HG03066 (cell line): ENCODE results near the gene CYFIP2.
"Not testable (repeated sequence)": the region's sequence is repeated elsewhere in the genome, so short reads cannot be mapped to it uniquely, and the experiment has no call there.

Experiments used
- ATAC-seq: cut with Tn5 transposase; IDR thresholded peaks from one replicate; pipeline ENCODE4 v1.9.1; 2021; ENCODE audit warnings: low read depth; ENCODE audit not compliant: unreplicated experiment

Gene CYFIP2

DNA sequence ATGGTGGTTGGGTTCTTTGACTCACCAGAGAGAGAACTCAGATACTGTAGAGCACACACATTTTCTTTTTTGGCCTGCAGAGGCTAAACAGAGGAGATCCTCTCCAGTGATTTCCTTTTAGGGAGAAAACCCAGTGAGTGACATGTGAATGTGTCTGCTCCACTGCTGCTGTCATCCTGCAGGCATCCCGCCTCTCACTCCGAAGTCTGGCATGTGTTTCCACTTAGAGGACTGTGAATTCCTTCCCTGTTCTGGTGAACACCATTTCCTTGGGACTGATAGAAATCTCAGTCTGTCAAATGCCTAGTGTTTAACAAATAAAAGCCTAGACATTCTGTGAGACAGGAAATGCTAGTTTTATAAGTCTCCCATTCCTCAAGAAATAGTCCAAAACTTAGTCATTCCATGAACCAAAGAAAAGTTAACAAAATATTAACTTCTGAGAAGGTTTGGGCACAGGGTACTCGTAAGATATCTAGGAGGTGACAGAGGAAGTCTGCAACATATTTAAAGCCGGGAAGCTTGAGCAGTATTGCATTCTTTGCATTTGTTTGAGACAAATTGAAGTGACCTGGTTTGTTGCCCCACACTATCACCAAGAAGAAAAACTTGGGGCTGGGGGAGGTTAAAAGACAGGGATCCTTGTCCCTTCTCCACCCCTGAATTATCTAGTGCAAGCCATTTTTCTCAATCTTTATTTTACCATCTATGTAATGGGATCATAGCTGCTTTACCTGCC, 119.2 kb downstream of the CYFIP2 start:
- no peak for ATAC-seq

DNA sequence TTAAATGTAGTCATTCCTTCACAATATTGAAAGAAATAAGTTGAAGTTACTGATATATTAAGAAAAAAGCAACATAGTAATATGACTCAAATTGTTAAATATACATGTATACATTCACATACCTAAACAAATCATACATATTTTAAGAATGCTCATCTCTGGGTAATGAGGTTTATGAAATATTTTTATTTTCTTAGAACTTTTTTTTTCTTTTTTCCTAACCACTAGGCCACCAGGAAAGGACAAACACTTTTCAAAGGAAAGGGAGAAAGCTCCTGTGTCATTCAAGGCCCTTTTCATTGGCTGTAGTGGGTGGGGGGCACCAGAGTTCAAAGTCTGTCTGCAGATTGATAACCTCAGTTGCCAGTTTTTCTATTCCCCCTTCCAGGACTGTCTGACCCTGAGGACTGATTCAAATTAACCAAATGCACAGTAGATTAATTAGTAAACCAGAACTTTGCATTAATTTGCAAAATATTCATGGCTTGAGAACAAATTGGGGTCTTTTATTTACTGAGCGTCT, 121.2 kb downstream of the CYFIP2 start:
- no peak for ATAC-seq

DNA sequence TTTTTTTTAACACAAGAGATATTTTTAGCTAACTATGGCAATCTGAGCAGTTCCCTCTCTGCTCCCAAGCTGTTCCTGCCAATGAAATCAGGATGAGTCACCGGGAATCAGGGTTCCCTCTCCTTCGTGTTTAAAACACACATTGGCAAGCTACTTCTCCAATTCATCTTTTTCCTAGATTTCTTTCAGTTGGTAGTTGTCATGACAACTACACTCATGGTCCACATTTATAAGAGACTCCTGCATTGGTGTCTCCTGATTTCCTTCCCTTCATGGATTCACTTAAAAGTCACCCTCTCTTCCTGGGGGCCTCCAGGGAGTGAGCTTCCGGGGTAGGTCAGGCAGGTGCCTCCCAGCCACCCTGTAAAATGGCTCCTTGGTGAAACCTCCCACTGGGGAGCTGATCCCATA, 121.8 kb downstream of the CYFIP2 start:
- ATAC-seq = no peak

DNA sequence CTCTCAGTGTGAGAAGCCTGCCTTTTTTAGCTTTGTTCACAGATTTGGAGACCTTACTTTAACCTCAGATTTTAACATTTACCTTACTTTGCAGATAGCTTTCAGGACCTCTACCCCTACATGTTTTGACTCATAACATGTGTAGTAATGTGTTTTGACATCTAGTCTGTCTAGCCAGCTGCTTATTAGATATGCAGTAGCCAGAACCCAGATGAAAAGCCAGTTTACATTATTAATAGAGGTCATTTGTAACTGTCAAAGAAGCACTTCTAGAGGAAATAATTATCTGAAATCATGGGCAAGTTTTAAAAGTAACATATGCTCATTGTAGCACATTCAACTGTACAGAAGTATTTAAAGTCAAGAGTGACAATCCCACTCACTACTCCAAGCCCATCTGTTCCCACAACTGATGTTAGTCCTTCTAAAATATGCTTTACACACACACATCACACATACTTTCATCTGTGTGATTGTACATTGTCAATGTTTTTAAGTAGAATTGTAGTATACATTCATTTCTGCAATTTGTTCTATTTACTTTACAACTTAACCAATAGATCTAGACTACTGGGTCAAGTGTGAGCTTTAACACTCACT, 122.3 kb downstream of the CYFIP2 start:
- ATAC-seq = no peak

DNA sequence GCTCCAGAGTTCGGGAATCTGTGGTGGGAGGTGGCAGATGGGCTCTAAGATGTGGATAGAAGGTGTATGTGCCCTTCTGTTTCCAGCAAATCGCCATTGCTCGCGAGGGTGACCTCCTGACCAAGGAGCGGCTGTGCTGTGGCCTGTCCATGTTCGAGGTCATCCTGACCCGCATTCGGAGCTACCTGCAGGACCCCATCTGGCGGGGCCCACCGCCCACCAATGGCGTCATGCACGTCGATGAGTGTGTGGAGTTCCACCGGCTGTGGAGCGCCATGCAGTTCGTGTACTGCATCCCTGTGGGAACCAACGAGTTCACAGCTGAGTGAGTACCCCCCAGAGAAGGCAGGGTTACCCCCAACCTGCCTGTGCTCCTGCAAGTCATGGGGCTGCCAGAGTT, 123.2 kb downstream of the CYFIP2 start:
- ATAC-seq = no peak

DNA sequence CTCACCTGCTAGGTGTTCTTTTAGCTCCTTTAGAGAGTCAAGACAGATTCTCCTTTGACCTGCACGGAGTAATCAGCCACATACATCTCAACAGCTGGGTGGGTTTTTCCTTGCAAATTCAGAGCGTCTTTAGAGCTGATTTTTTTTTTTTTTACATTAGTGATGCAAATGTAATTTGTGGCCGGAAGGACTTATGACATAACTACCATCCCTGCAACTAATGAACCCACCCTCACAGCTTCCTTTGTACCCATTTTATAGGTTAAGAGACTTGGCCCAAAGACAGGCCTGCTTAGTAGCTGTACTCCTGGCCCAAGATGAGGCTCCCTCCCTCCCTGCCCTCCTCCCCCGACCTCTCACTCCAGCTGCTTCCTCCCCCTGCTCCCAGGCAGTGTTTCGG, 124.2 kb downstream of the CYFIP2 start:
- no peak for ATAC-seq

DNA sequence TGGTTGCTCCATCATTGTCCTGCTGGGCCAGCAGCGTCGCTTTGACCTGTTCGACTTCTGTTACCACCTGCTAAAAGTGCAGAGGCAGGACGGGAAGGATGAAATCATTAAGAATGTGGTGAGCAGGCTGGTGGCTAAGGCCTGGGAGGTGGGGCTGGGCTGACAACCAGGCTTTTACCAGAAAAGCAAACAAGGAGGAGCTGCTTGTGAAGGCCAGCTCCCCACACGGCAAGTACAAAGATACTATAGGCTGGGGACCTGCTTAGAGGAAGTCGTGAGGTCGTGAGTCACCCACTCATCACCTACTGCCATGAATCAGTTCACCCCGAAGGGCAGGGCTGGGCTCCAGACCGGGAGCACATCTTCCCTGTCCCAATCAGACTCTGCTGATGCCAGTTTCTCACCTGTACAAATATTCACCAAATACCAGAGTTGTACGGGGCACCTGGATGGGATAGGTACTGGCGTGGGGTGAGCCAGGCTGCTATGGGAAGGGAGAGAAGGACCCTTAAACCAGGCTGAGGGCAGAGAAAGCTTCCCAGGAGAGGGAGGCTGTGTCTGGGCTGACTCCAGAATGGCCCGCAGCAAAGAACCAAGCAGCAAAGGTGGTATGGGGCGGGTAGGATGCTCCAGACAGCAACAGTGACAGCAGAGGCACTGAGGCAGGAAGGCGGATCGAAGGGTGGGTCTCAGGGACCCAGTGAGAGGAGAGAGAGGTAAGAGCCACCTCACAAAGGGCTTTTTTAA, 124.8 kb downstream of the CYFIP2 start:
- ATAC-seq = no peak

DNA sequence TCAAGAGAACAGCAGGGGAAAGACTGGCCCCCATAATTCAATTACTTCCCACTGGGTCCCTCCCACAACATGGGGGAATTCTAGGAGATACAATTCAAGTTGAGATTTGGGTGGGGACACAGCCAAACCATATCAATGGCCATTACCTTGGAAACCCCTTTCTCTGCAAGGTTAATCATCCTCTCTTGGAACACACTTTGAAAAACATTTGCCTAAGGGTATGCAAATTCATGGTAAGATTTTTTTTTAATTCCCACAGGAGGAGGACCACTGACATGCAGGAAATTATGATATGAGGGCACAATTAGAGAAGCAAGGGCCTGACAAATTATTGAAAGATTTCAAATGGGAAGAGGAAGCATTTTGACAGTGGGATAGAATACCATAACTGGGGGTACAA, 132.4 kb downstream of the CYFIP2 start:
- ATAC-seq = no peak

DNA sequence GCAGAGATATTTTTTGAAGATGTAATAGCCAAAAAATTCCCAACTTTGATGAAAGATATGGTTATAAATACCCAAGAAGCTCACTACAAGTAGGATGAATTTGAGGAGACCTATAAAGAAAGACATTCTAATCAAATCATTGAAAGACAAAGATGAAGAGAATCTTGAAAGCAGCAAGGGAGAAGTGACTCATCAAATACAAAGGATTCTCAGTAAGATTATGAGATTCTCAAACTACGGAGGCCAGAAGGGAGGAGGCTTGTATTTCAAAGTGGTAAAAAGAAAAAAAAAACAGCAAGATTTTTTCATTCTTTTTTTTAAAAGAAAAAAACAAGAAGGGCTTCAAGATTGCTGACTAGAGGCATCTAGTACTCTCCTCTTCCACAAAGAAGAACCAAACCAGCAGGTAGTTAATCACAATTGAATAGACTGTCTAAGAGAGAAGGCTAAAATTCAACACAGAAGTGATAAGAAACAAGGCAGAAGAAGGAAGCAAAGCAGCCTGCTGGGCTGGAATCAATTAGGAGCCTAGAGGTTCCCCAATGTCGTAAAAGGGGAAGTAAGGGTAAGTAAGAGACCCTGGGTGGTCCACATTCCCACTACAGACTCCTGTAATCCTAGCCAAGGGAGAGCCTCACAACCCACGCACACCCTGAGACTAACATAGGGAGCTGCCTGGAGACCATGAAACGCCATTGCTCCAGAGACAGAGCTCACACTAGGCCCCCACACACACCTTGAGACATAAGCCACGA, 135.0 kb downstream of the CYFIP2 start:
- ATAC-seq = no peak

DNA sequence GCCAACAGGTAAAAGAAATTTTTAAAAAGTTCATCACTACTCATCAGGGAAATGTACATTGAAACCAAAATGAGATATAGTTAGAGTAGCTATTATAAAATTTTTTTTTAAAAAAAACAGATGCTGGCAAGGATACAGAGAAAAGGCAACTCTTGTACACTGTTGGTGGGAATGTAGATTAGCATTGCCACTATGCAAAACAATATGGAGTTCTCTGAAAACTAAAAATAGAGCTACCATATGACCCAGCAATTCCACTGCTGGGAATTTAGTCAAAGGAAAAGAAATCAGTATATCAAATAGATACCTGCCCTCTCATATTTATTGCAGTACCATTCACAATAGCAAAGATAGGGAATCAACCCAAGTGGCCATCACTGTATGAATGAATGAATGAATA, 149.9 kb downstream of the CYFIP2 start:
- no peak for ATAC-seq

DNA sequence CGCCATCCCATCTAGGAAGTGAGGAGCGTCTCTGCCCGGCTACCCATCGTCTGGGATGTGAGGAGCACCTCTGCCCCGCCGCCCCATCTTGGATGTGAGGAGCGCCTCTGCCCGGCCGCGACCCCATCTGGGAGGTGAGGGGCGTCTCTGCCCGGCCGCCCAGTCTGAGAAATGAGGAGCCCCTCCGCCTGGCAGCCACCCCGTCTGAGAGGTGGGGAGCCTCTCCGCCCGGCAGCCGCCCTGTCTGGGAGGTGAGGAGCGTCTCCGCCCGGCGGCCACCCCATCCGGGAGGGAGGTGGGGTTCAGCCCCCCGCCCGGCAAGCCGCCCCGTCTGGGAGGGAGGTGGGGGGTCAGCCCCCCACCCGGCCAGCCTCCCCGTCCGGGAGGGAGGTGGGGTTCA, 153.6 kb downstream of the CYFIP2 start:
- ATAC-seq = not testable (repeated sequence)

DNA sequence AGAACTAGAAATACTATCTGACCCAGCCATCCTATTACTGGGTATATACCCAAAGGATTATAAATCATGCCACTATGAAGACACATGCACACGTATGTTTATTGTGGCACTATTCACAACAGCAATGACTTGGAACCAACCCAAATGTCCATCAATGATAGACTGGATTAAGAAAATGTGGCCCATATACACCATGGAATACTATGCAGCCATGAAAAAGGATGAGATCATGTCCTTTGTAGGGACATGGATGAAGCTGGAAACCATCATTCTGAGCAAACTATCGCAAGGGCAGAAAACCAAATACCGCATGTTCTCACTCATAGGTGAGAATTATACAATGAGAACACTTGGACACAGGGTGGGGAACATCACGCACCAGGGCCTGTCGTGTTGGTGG, 164.0 kb downstream of the CYFIP2 start:
- ATAC-seq = not testable (repeated sequence)

DNA sequence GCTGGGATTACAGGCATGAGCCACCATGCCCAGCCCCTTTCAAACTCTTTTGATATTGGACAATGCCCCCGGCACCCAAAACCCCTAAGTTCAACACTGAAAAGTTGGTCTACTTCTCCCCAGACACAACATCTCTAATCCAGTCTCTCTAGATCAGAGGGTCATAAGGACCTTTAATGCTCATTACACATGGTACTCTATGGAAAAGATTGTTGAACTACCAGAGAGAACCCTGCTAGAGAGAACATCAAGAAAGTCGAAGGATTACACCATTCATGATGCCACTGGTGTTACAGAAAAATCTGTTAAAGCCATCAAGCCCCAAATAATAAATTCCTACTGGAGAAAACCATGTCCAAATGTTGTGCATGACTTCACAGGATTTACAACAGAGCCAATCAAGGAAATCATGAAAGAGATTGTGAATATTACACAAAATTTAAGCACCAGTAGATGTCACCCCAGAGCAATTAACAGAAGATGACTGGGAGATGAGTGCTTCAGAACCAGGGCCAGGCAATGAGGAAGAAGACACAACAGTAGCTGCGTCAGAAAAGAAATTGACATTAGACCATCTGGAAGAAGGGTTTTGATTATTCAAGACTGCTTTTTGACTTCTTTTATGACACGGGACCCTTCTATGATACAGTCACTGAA, 165.7 kb downstream of the CYFIP2 start:
- peak; percentile 87 for ATAC-seq

DNA sequence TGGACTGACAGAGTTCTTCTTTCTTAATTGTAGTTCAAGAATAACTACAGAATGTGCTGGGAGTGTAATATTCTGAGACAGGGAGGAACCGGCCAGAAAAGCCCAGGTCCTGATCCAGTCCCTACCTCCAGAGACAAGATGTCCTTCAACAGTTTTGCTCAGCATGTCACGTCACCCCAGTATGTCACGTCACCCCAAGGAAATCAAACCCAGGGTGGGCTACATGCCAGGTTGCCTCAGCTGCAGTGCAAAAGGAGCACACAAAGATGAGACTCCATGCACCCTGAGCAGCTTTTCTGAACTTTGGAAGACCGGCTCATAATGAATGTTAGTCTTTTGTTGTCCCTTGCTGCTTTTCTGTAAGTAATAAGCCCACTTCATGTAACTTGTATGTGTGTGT, 168.2 kb downstream of the CYFIP2 start:
- ATAC-seq = no peak

DNA sequence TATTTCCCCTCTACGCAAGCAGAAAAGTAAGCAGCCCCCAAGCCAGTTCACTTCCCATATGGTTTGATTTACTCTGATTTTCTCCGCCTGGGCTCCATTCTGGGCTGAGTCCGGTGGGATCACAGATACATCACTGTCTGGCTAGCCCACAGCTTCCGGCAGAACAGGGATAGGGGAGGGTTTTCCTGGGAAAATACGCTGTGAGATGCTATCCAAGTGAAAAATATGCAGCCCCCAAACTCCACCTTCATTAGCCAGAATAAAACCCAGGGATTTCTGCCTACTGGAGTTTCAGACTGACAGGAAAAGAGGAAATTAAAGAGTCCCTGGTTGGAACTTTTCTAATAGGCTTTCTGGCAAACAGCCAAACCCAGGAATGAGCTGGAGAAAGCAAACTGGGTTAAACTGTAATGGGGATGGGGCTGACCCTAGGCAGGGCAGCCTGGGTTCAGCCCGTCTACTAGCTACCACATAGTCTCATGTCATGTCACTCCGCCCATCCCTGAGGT, 177.2 kb downstream of the CYFIP2 start:
- ATAC-seq = no peak

DNA sequence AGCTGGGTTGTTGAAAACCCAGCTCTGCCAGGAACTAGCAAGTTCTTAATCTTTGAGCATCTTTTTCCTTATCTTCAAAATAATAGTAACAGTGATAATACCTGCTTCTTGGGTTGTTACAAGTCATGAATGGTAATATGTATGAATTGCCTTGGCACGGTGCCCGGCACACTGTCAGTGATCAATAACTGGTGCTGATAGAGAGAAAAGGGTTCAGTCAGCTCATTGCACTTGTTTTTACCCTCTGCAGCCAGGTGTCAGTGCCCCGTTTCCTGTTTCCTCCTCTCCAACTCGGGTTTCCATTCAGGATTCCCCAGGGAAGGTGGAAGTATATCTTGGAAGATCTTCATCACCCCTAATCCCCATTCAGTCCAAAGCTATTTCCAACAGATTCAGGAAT, 178.3 kb downstream of the CYFIP2 start:
- ATAC-seq = no peak
